Measurements from ENCODE around the gene PCSK5.

The PCSK5 gene

GRCh38 chr9:76338418-76338817 is 447.9 kb downstream of the PCSK5 start:
- no peaks in the 10 kb centered on the region for H3K27me3 ChIP-seq (replicated peaks; ENCODE audit: insufficient read depth, low read length)
- no peaks in the 10 kb centered on the region for H3K4me1 ChIP-seq (ENCODE audit: low read length)
- no peaks in the 10 kb centered on the region for H3K9me2 ChIP-seq (replicated peaks; ENCODE audit: insufficient read depth, low read length)
- DNase-seq = no peak
- no peak for TF ChIP-seq CTCF (IDR thresholded peaks at IDR 0.05; ENCODE audit: low read length)
- TF ChIP-seq EZH2phosphoT487 (IDR thresholded peaks at IDR 0.05; ENCODE audit: low read length) = no peak
- TF ChIP-seq EZH2 (optimal IDR thresholded peaks at IDR 0.05; ENCODE audit: low read depth, low read length) = no peak
- H2AFZ ChIP-seq (ENCODE audit: low read length) = no peak overlapping the region
- H3K36me3 ChIP-seq (replicated peaks; ENCODE audit: insufficient read depth, low read length) = no peaks in the 10 kb centered on the region
- no peaks in the 10 kb centered on the region for H3F3A ChIP-seq (ENCODE audit: insufficient read depth, low read length)
- no peaks in the 10 kb centered on the region for H3K9me3 ChIP-seq (replicated peaks; ENCODE audit: insufficient read depth, low read length)
- H3K27ac ChIP-seq (ENCODE audit: low read length) = no peak overlapping the region
- no peaks in the 10 kb centered on the region for H3K79me2 ChIP-seq (ENCODE audit: low read length)
- no peak overlapping the region for H3K4me3 ChIP-seq (ENCODE audit: low read length)
- H3K9ac ChIP-seq (ENCODE audit: low read length) = no peak overlapping the region
- H3K4me2 ChIP-seq (ENCODE audit: low read depth, low read length) = no peak overlapping the region
- H4K20me1 ChIP-seq (ENCODE audit: insufficient read depth, low read length) = no peaks in the 10 kb centered on the region

GRCh38 chr9:76341616-76342015 is 451.1 kb downstream of the PCSK5 start:
- H3K27me3 ChIP-seq (replicated peaks; ENCODE audit: insufficient read depth, low read length) = no peaks in the 10 kb centered on the region
- no peak overlapping the region for H2AFZ ChIP-seq (ENCODE audit: low read length)
- no peaks in the 10 kb centered on the region for H3K9me2 ChIP-seq (replicated peaks; ENCODE audit: insufficient read depth, low read length)
- no peaks in the 10 kb centered on the region for H3K4me1 ChIP-seq (ENCODE audit: low read length)
- DNase-seq = no peak
- TF ChIP-seq CTCF (IDR thresholded peaks at IDR 0.05; ENCODE audit: low read length) (no peak), EZH2 (optimal IDR thresholded peaks at IDR 0.05; ENCODE audit: low read depth, low read length) (no peak), EZH2phosphoT487 (IDR thresholded peaks at IDR 0.05; ENCODE audit: low read length) (no peak)
- no peaks in the 10 kb centered on the region for H3K79me2 ChIP-seq (ENCODE audit: low read length)
- H3K4me3 ChIP-seq (ENCODE audit: low read length) = no peak overlapping the region
- no peaks in the 10 kb centered on the region for H3K9me3 ChIP-seq (replicated peaks; ENCODE audit: insufficient read depth, low read length)
- no peaks in the 10 kb centered on the region for H3F3A ChIP-seq (ENCODE audit: insufficient read depth, low read length)
- no peaks in the 10 kb centered on the region for H4K20me1 ChIP-seq (ENCODE audit: insufficient read depth, low read length)
- no peaks in the 10 kb centered on the region for H3K36me3 ChIP-seq (replicated peaks; ENCODE audit: insufficient read depth, low read length)
- H3K4me2 ChIP-seq (ENCODE audit: low read depth, low read length) = no peak overlapping the region
- no peak overlapping the region for H3K9ac ChIP-seq (ENCODE audit: low read length)
- no peak overlapping the region for H3K27ac ChIP-seq (ENCODE audit: low read length)

GRCh38 chr9:76342201-76342600 is 451.7 kb downstream of the PCSK5 start:
- Histone ChIP-seq H3K4me3 (ENCODE audit: low read length) (no peak overlapping the region), H3K27ac (ENCODE audit: low read length) (no peak overlapping the region), H3K4me1 (ENCODE audit: low read length) (no peaks in the 10 kb centered on the region), H3K4me2 (ENCODE audit: low read depth, low read length) (no peak overlapping the region), H3F3A (ENCODE audit: insufficient read depth, low read length) (no peaks in the 10 kb centered on the region), H3K79me2 (ENCODE audit: low read length) (no peaks in the 10 kb centered on the region), H3K9me3 (replicated peaks; ENCODE audit: insufficient read depth, low read length) (no peaks in the 10 kb centered on the region), H3K27me3 (replicated peaks; ENCODE audit: insufficient read depth, low read length) (no peaks in the 10 kb centered on the region), H2AFZ (ENCODE audit: low read length) (no peak overlapping the region), H4K20me1 (ENCODE audit: insufficient read depth, low read length) (no peaks in the 10 kb centered on the region), H3K9ac (ENCODE audit: low read length) (no peak overlapping the region), H3K36me3 (replicated peaks; ENCODE audit: insufficient read depth, low read length) (no peaks in the 10 kb centered on the region), H3K9me2 (replicated peaks; ENCODE audit: insufficient read depth, low read length) (no peaks in the 10 kb centered on the region)
- TF ChIP-seq CTCF (IDR thresholded peaks at IDR 0.05; ENCODE audit: low read length) = no peak
- DNase-seq = no peak

- Histone ChIP-seq H3K36me3 (replicated peaks; ENCODE audit: insufficient read depth, low read length) (no peaks in the 10 kb centered on the region), H3K9me2 (replicated peaks; ENCODE audit: insufficient read depth, low read length) (no peaks in the 10 kb centered on the region)
Observed at GRCh38 chr9:76342858-76343257, 452.4 kb downstream of the PCSK5 start.

More at GRCh38 chr9:76342858-76343257, 452.4 kb downstream of the PCSK5 start:
- Histone ChIP-seq H3K9me3 (replicated peaks; ENCODE audit: insufficient read depth, low read length) (no peaks in the 10 kb centered on the region), H3K27me3 (replicated peaks; ENCODE audit: insufficient read depth, low read length) (no peaks in the 10 kb centered on the region), H3K27ac (ENCODE audit: low read length) (no peak overlapping the region), H3K4me1 (ENCODE audit: low read length) (no peaks in the 10 kb centered on the region), H3K4me2 (ENCODE audit: low read depth, low read length) (no peak overlapping the region), H3K9ac (ENCODE audit: low read length) (no peak overlapping the region), H4K20me1 (ENCODE audit: insufficient read depth, low read length) (no peaks in the 10 kb centered on the region), H3K79me2 (ENCODE audit: low read length) (no peaks in the 10 kb centered on the region), H3F3A (ENCODE audit: insufficient read depth, low read length) (no peaks in the 10 kb centered on the region), H2AFZ (ENCODE audit: low read length) (no peak overlapping the region), H3K4me3 (ENCODE audit: low read length) (no peak overlapping the region)
- DNase-seq = no peak
- no peak for TF ChIP-seq EZH2 (optimal IDR thresholded peaks at IDR 0.05; ENCODE audit: low read depth, low read length)
- no peak for TF ChIP-seq CTCF (IDR thresholded peaks at IDR 0.05; ENCODE audit: low read length)
- no peak for TF ChIP-seq EZH2phosphoT487 (IDR thresholded peaks at IDR 0.05; ENCODE audit: low read length)
